H1 (cell line): ENCODE results near the gene MTF2. TPM values are rescaled to one million over a fixed set of nuclear protein-coding genes. Genes with fewer than 3 reads are reported as not detected.

Experiments used
- CTCF ChIA-PET: fragments of 300-600 bp; sonication (Branson Sonifier 250); formaldehyde crosslinking; loops from one replicate; lab custom pipeline; 2021; ENCODE audit not compliant: partially characterized antibody; lab: Charles Lee
- POLR2A ChIA-PET: fragments of 300-600 bp; sonication (Branson Sonifier 250); formaldehyde crosslinking; loops from one replicate; lab custom pipeline; 2021; ENCODE audit warnings: inconsistent platforms; ENCODE audit not compliant: partially characterized antibody; lab: Charles Lee
- DNase-seq, 2 experiments: peaks; one replicate each; pipeline versions ENCODE4 v3.0.0 to v3.0.0-alpha.2; 2010 to 2022; ENCODE audit warnings: low spot score in 2 of 2, low read depth in 1 of 2, mixed read lengths in 1 of 2
- FAIRE-seq: peaks from 2 replicates; lab custom pipeline; 2011; peaks lifted over from hg19 to GRCh38; lab: Jason Lieb, UNC
- H2AFZ ChIP-seq: 2 replicates; pipeline ENCODE4 v1.8.1; 2012; ENCODE audit warnings: low read length, inconsistent platforms
- H2AK5ac ChIP-seq: 2 replicates; pipeline ENCODE4 v1.6.1; 2013; ENCODE audit warnings: low read depth, low read length
- H2BK120ac ChIP-seq: replicated peaks from 2 replicates; pipeline ENCODE3; 2013; ENCODE audit warnings: low read depth, low read length, inconsistent platforms
- H2BK12ac ChIP-seq: 2 replicates; pipeline ENCODE4 v1.6.1; 2013; ENCODE audit warnings: low read depth, low read length
- H2BK15ac ChIP-seq: 2 replicates; pipeline ENCODE4 v1.6.1; 2013; ENCODE audit warnings: low read length
- H2BK20ac ChIP-seq: 2 replicates; pipeline ENCODE4 v1.6.1; 2013; ENCODE audit warnings: low read length
- H2BK5ac ChIP-seq: 2 replicates; pipeline ENCODE4 v1.6.1; 2013; ENCODE audit warnings: low read depth, low read length
- H3K14ac ChIP-seq: 2 replicates; pipeline ENCODE4 v1.6.1; 2013; ENCODE audit warnings: inconsistent platforms; ENCODE audit not compliant: insufficient read length
- H3K18ac ChIP-seq: 2 replicates; pipeline ENCODE4 v1.6.1; 2013; ENCODE audit warnings: low read length; ENCODE audit errors: extremely low read depth
- H3K23ac ChIP-seq: 2 replicates; pipeline ENCODE4 v1.6.1; 2013; ENCODE audit warnings: inconsistent platforms; ENCODE audit not compliant: insufficient read length
- H3K23me2 ChIP-seq: 2 replicates; pipeline ENCODE4 v1.6.1; 2013; ENCODE audit warnings: low read depth, low read length
- H3K27ac ChIP-seq: 2 replicates; pipeline ENCODE4 v1.6.1; 2011; ENCODE audit warnings: low read depth, low read length, inconsistent platforms
- H3K27me3 ChIP-seq, 4 experiments: replicated peaks in 1 of 4; 1 replicate in 1 of 4; 2 replicates in 3 of 4; pipeline versions ENCODE4 v1.6.1 to v1.8.1; 2011 to 2013; ENCODE audit warnings: low read length in 3 of 4, mild to moderate bottlenecking in 3 of 4, inconsistent platforms in 2 of 4, mixed read lengths in 2 of 4, moderate library complexity in 1 of 4; ENCODE audit not compliant: control insufficient read depth in 3 of 4, insufficient read depth in 3 of 4; ENCODE audit errors: extremely low read depth in 1 of 4
- H3K36me3 ChIP-seq, 4 experiments: 2 replicates each; pipeline versions ENCODE4 v1.6.1 to v1.8.1; 2011 to 2013; ENCODE audit warnings: mild to moderate bottlenecking in 4 of 4, low read length in 3 of 4, moderate library complexity in 2 of 4, control low read depth in 1 of 4, inconsistent platforms in 1 of 4; ENCODE audit not compliant: insufficient read depth in 4 of 4, control insufficient read depth in 2 of 4
- H3K4ac ChIP-seq: replicated peaks from 2 replicates; pipeline ENCODE3; 2013; ENCODE audit warnings: low read length, low read depth, mixed read lengths, inconsistent platforms; ENCODE audit not compliant: insufficient read length
- H3K4me1 ChIP-seq, 4 experiments: replicated peaks in 1 of 4; 1 replicate in 1 of 4; 2 replicates in 3 of 4; pipeline versions ENCODE4 v1.6.1 to v1.8.1; 2011 to 2013; ENCODE audit warnings: low read length in 3 of 4, inconsistent platforms in 2 of 4, mixed read lengths in 1 of 4; ENCODE audit not compliant: insufficient read depth in 4 of 4, control insufficient read depth in 3 of 4
- H3K4me2 ChIP-seq, 2 experiments: 2 replicates each; pipeline versions ENCODE4 v1.6.1 to v1.8.1; 2011 to 2013; ENCODE audit warnings: low read depth in 2 of 2, low read length in 2 of 2, control low read depth in 1 of 2, inconsistent platforms in 1 of 2, mild to moderate bottlenecking in 1 of 2; ENCODE audit not compliant: insufficient read depth in 1 of 2
- H3K4me3 ChIP-seq, 4 experiments: fragments of 200-600, 300-600 bp in 1 of 4; sonication (generic), shearing (Covaris generic), sonication (Bioruptor Twin) in 1 of 4; 2 replicates each; pipeline versions ENCODE4 v1.5.1 to v1.8.1; 2011 to 2016; ENCODE audit warnings: low read length in 4 of 4, low read depth in 3 of 4, control low read depth in 2 of 4, inconsistent platforms in 2 of 4, mild to moderate bottlenecking in 2 of 4, mixed read lengths in 1 of 4, moderate library complexity in 1 of 4; ENCODE audit not compliant: insufficient read depth in 2 of 4; ENCODE audit errors: extremely low read depth in 1 of 4
- H3K56ac ChIP-seq: replicated peaks from 2 replicates; pipeline ENCODE3; 2013; ENCODE audit warnings: low read depth, mild to moderate bottlenecking, mixed read lengths, low read length, inconsistent platforms; ENCODE audit not compliant: insufficient read length
- H3K79me1 ChIP-seq: 2 replicates; pipeline ENCODE4 v1.6.1; 2013; ENCODE audit warnings: low read depth, low read length, control low read depth
- H3K79me2 ChIP-seq, 2 experiments: 2 replicates each; pipeline versions ENCODE4 v1.6.1 to v1.8.1; 2012 to 2013; ENCODE audit warnings: low read length in 2 of 2, mild to moderate bottlenecking in 2 of 2, inconsistent platforms in 1 of 2; ENCODE audit not compliant: insufficient read depth in 2 of 2, control insufficient read depth in 1 of 2
- H3K9ac ChIP-seq, 4 experiments: replicated peaks in 1 of 4; 1 replicate in 1 of 4; 2 replicates in 3 of 4; pipeline versions ENCODE4 v1.6.1 to v1.8.1; 2011 to 2013; ENCODE audit warnings: low read depth in 3 of 4, low read length in 3 of 4, control low read depth in 2 of 4, mild to moderate bottlenecking in 2 of 4, moderate library complexity in 2 of 4, inconsistent platforms in 1 of 4; ENCODE audit errors: extremely low read depth in 1 of 4
- H3K9me3 ChIP-seq, 2 experiments: 2 replicates each; pipeline versions ENCODE4 v1.6.1 to v1.8.1; 2012 to 2013; ENCODE audit warnings: mild to moderate bottlenecking in 2 of 2, moderate library complexity in 2 of 2, control low read depth in 1 of 2, inconsistent platforms in 1 of 2, low read depth in 1 of 2, low read length in 1 of 2, mixed read lengths in 1 of 2; ENCODE audit not compliant: insufficient read depth in 2 of 2
- H4K20me1 ChIP-seq, 2 experiments: replicated peaks in 1 of 2; 2 replicates each; pipeline versions ENCODE3 to v1.8.1; 2011 to 2013; ENCODE audit warnings: inconsistent platforms in 2 of 2, low read length in 2 of 2, mild to moderate bottlenecking in 1 of 2; ENCODE audit not compliant: insufficient read depth in 2 of 2, control insufficient read depth in 1 of 2
- H4K5ac ChIP-seq: 2 replicates; pipeline ENCODE4 v1.6.1; 2013; ENCODE audit warnings: low read length, low read depth, mixed read lengths, inconsistent platforms; ENCODE audit not compliant: insufficient read length
- H4K8ac ChIP-seq: 2 replicates; pipeline ENCODE4 v1.8.0; 2013; ENCODE audit warnings: mild to moderate bottlenecking, moderate library complexity, low read length, inconsistent platforms; ENCODE audit not compliant: insufficient read depth; ENCODE audit errors: extremely low read depth
- H4K91ac ChIP-seq: replicated peaks from 2 replicates; pipeline ENCODE3; 2013; ENCODE audit warnings: low read length, mixed read lengths, inconsistent platforms; ENCODE audit not compliant: insufficient read length
- SP2 ChIP-seq: IDR thresholded peaks from 2 replicates; pipeline ENCODE4 v1.6.1; 2012; ENCODE audit warnings: mild to moderate bottlenecking, low read length, inconsistent platforms
- polyA plus RNA-seq, 7 experiments: library from polyadenylated mRNA; depleted of rRNA in 3 of 7; stranded (reverse) in 5 of 7; unstranded in 2 of 7; fragments of >200 nt in 5 of 7; fragments of 200-250 nt in 2 of 7; gene quantifications; 1 replicate in 5 of 7; 2 replicates in 1 of 7; 4 replicates in 1 of 7; pipeline versions ENCODE4 v1.2.1 to v1.2.3, GENCODE V29; 2011 to 2013; ENCODE audit warnings: missing spikeins in 2 of 7, mixed read lengths in 2 of 7
- total RNA-seq: library from RNA; stranded (reverse); fragmentation: NEBNext Ultra II Directional; extraction: Animal tissue kit (Norgen Biotek cat#: 25700); gene quantifications from 2 replicates; pipeline ENCODE4 v1.2.1, GENCODE V29; 2021

MTF2 gene
- total and polyA plus RNA-seq, 2 of the 8 experiments (the other 6 are each of a cell fraction or from before 2014, with no cell fraction given): 72.1 to 102 TPM

GRCh38 chr1:93111561-93111960 is 32.5 kb downstream of the MTF2 start:
- Histone ChIP-seq H2BK12ac (no peak overlapping the region), H3K9ac (no peak overlapping the region), H4K8ac (no peak overlapping the region), H3K79me2 (peaks cover 27 to 94% of the 10 kb centered on the region in 2 experiments), H2BK15ac (no peak overlapping the region), H3K36me3 (peaks cover 3 to 48% (median 20%) of the 10 kb centered on the region in 4 experiments), H4K5ac (no peak overlapping the region), H3K4me2 (no peak overlapping the region), H4K20me1 (peaks cover 11 to 21% of the 10 kb centered on the region in 2 experiments), H3K4ac (no peak overlapping the region), H3K23me2 (no peaks in the 10 kb centered on the region), H2BK5ac (no peak overlapping the region), H2BK120ac (no peak overlapping the region), H3K79me1 (peaks cover 6% of the 10 kb centered on the region; the same call in 1 of the 2 replicates), H3K27me3 (no peaks in the 10 kb centered on the region), H3K4me1 (peaks cover 0 to 8% (median 0%) of the 10 kb centered on the region in 4 experiments; a peak in 1 of 7 replicates), H3K14ac (no peak overlapping the region), H3K56ac (no peak overlapping the region), H2AK5ac (no peak overlapping the region), H3K4me3 (peak overlapping the region in 1 of 4 experiments; percentile 18; a peak in 1 of 8 replicates), H3K9me3 (no peaks in the 10 kb centered on the region), H3K18ac (no peak overlapping the region), H2BK20ac (no peak overlapping the region), H3K23ac (no peak overlapping the region), H4K91ac (no peak overlapping the region), H2AFZ (no peak overlapping the region), H3K27ac (no peak overlapping the region)
- FAIRE-seq (no peak), DNase-seq (no peak)
- ChIA-PET CTCF (interaction anchor here (1.7 to 2.8 kb wide), 2 partner anchors 31 to 252 kb away, joined by 3 to 7 read pairs; no protein-coding TSS in a partner anchor), POLR2A (interaction anchor here (0.8 to 1.2 kb wide), 2 partner anchors 31 to 33 kb away, joined by 3 to 4 read pairs; partner anchors contain the start of gene MTF2)
- TF ChIP-seq SP2: no peak
